ENCODE measurements around the gene SLC16A2.

- TF ChIP-seq, protein P1, sequence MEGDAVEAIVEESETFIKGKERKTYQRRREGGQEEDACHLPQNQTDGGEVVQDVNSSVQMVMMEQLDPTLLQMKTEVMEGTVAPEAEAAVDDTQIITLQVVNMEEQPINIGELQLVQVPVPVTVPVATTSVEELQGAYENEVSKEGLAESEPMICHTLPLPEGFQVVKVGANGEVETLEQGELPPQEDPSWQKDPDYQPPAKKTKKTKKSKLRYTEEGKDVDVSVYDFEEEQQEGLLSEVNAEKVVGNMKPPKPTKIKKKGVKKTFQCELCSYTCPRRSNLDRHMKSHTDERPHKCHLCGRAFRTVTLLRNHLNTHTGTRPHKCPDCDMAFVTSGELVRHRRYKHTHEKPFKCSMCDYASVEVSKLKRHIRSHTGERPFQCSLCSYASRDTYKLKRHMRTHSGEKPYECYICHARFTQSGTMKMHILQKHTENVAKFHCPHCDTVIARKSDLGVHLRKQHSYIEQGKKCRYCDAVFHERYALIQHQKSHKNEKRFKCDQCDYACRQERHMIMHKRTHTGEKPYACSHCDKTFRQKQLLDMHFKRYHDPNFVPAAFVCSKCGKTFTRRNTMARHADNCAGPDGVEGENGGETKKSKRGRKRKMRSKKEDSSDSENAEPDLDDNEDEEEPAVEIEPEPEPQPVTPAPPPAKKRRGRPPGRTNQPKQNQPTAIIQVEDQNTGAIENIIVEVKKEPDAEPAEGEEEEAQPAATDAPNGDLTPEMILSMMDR (IDR thresholded peaks at IDR 0.05 in 4 of 5, conservative IDR thresholded peaks at IDR 0.05 in 1 of 5), result no peak
- TF ChIP-seq POLR2A (IDR thresholded peaks at IDR 0.05), result no peak
Measured at GRCh38 chrX:74506317-74507115, 85.2 kb downstream of the SLC16A2 start.

All from gastrocnemius medialis (tissue), 4 donors.